ENCODE data around the gene SLC22A31.
"Not testable (repeated sequence)": the region's sequence is repeated elsewhere in the genome, so short reads cannot be mapped to it uniquely, and the experiment has no call there.

The SLC22A31 gene

GRCh38 chr16:89166696-89167424 lies 33.5 kb downstream of the SLC22A31 start:
- Histone ChIP-seq H3K9ac (ENCODE audit: low read length) (no peak overlapping the region), H3K4me3 (ENCODE audit: low read length) (no peak overlapping the region), H3K27me3 (ENCODE audit: control insufficient read depth, insufficient read depth, low read length) (peaks cover 16% of the 10 kb centered on the region), H3K9me3 (ENCODE audit: control insufficient read depth, low read depth, low read length) (no peaks in the 10 kb centered on the region), H3K4me1 (ENCODE audit: control insufficient read depth, low read depth, low read length) (peaks cover 4% of the 10 kb centered on the region), H3K36me3 (ENCODE audit: control insufficient read depth, low read depth, low read length) (no peaks in the 10 kb centered on the region), H3K27ac (ENCODE audit: low read length) (no peak overlapping the region)

GRCh38 chr16:89165681-89165979 lies 34.7 kb downstream of the SLC22A31 start:
- H3K27me3 ChIP-seq (ENCODE audit: control insufficient read depth, insufficient read depth, low read length); H3K9me3 ChIP-seq (ENCODE audit: control insufficient read depth, low read depth, low read length): not testable (repeated sequence)

GRCh38 chr16:89164847-89165680 lies 35.3 kb downstream of the SLC22A31 start:
- Histone ChIP-seq H3K27ac (ENCODE audit: low read length) (no peak overlapping the region), H3K27me3 (ENCODE audit: control insufficient read depth, insufficient read depth, low read length) (peaks cover 3% of the 10 kb centered on the region), H3K9ac (ENCODE audit: low read length) (no peak overlapping the region), H3K9me3 (ENCODE audit: control insufficient read depth, low read depth, low read length) (no peaks in the 10 kb centered on the region), H3K36me3 (ENCODE audit: control insufficient read depth, low read depth, low read length) (no peaks in the 10 kb centered on the region), H3K4me1 (ENCODE audit: control insufficient read depth, low read depth, low read length) (peaks cover 4% of the 10 kb centered on the region), H3K4me3 (ENCODE audit: low read length) (no peak overlapping the region)

More at GRCh38 chr16:89165681-89165979, 34.7 kb downstream of the SLC22A31 start:
- not testable (repeated sequence) for H3K4me3 ChIP-seq (ENCODE audit: low read length); H3K27ac ChIP-seq (ENCODE audit: low read length); H3K4me1 ChIP-seq (ENCODE audit: control insufficient read depth, low read depth, low read length); H3K36me3 ChIP-seq (ENCODE audit: control insufficient read depth, low read depth, low read length); H3K9ac ChIP-seq (ENCODE audit: low read length)

- H3K9me3 ChIP-seq (ENCODE audit: control insufficient read depth, low read depth, low read length): no peaks in the 10 kb centered on the region
Measured at GRCh38 chr16:89164436-89164835, 35.9 kb downstream of the SLC22A31 start.

GRCh38 chr16:89163297-89163696 lies 37.0 kb downstream of the SLC22A31 start:
- Histone ChIP-seq H3K27me3 (ENCODE audit: control insufficient read depth, insufficient read depth, low read length) (no peaks in the 10 kb centered on the region), H3K4me1 (ENCODE audit: control insufficient read depth, low read depth, low read length) (peaks cover 4% of the 10 kb centered on the region), H3K27ac (ENCODE audit: low read length) (no peak overlapping the region), H3K4me3 (ENCODE audit: low read length) (no peak overlapping the region), H3K9me3 (ENCODE audit: control insufficient read depth, low read depth, low read length) (no peaks in the 10 kb centered on the region), H3K9ac (ENCODE audit: low read length) (no peak overlapping the region), H3K36me3 (ENCODE audit: control insufficient read depth, low read depth, low read length) (no peaks in the 10 kb centered on the region)

More at GRCh38 chr16:89164436-89164835, 35.9 kb downstream of the SLC22A31 start:
- Histone ChIP-seq H3K36me3 (ENCODE audit: control insufficient read depth, low read depth, low read length) (no peaks in the 10 kb centered on the region), H3K9ac (ENCODE audit: low read length) (no peak overlapping the region), H3K4me3 (ENCODE audit: low read length) (no peak overlapping the region), H3K27ac (ENCODE audit: low read length) (no peak overlapping the region), H3K27me3 (ENCODE audit: control insufficient read depth, insufficient read depth, low read length) (no peaks in the 10 kb centered on the region), H3K4me1 (ENCODE audit: control insufficient read depth, low read depth, low read length) (peaks cover 4% of the 10 kb centered on the region)

GRCh38 chr16:89161763-89162713 lies 38.3 kb downstream of the SLC22A31 start:
- no peaks in the 10 kb centered on the region for H3K27me3 ChIP-seq (ENCODE audit: control insufficient read depth, insufficient read depth, low read length)
- H3K36me3 ChIP-seq (ENCODE audit: control insufficient read depth, low read depth, low read length): no peaks in the 10 kb centered on the region
- H3K4me3 ChIP-seq (ENCODE audit: low read length): no peak overlapping the region
- H3K27ac ChIP-seq (ENCODE audit: low read length): no peak overlapping the region
- peaks cover 2% of the 10 kb centered on the region for H3K4me1 ChIP-seq (ENCODE audit: control insufficient read depth, low read depth, low read length)
- H3K9me3 ChIP-seq (ENCODE audit: control insufficient read depth, low read depth, low read length): no peaks in the 10 kb centered on the region
- H3K9ac ChIP-seq (ENCODE audit: low read length): no peak overlapping the region

- H3K9me3 ChIP-seq (ENCODE audit: control insufficient read depth, low read depth, low read length): no peaks in the 10 kb centered on the region
- no peak overlapping the region for H3K4me3 ChIP-seq (ENCODE audit: low read length)
- no peaks in the 10 kb centered on the region for H3K4me1 ChIP-seq (ENCODE audit: control insufficient read depth, low read depth, low read length)
- H3K9ac ChIP-seq (ENCODE audit: low read length): no peak overlapping the region
- no peaks in the 10 kb centered on the region for H3K36me3 ChIP-seq (ENCODE audit: control insufficient read depth, low read depth, low read length)
- no peaks in the 10 kb centered on the region for H3K27me3 ChIP-seq (ENCODE audit: control insufficient read depth, insufficient read depth, low read length)
- no peak overlapping the region for H3K27ac ChIP-seq (ENCODE audit: low read length)
Measured at GRCh38 chr16:89160977-89161701, 39.2 kb downstream of the SLC22A31 start.

GRCh38 chr16:89159850-89160354 lies 40.4 kb downstream of the SLC22A31 start:
- H3K9ac ChIP-seq (ENCODE audit: low read length): no peak overlapping the region
- no peak overlapping the region for H3K27ac ChIP-seq (ENCODE audit: low read length)
- no peaks in the 10 kb centered on the region for H3K27me3 ChIP-seq (ENCODE audit: control insufficient read depth, insufficient read depth, low read length)
- H3K4me3 ChIP-seq (ENCODE audit: low read length): no peak overlapping the region
- H3K4me1 ChIP-seq (ENCODE audit: control insufficient read depth, low read depth, low read length): no peaks in the 10 kb centered on the region
- H3K9me3 ChIP-seq (ENCODE audit: control insufficient read depth, low read depth, low read length): no peaks in the 10 kb centered on the region
- H3K36me3 ChIP-seq (ENCODE audit: control insufficient read depth, low read depth, low read length): no peaks in the 10 kb centered on the region

GRCh38 chr16:89159066-89159849 lies 41.1 kb downstream of the SLC22A31 start:
- Histone ChIP-seq H3K9ac (ENCODE audit: low read length) (no peak overlapping the region), H3K9me3 (ENCODE audit: control insufficient read depth, low read depth, low read length) (no peaks in the 10 kb centered on the region), H3K4me3 (ENCODE audit: low read length) (no peak overlapping the region), H3K27me3 (ENCODE audit: control insufficient read depth, insufficient read depth, low read length) (no peaks in the 10 kb centered on the region), H3K4me1 (ENCODE audit: control insufficient read depth, low read depth, low read length) (no peaks in the 10 kb centered on the region), H3K27ac (ENCODE audit: low read length) (no peak overlapping the region), H3K36me3 (ENCODE audit: control insufficient read depth, low read depth, low read length) (no peaks in the 10 kb centered on the region)

GRCh38 chr16:89157778-89158177 lies 42.6 kb downstream of the SLC22A31 start:
- Histone ChIP-seq H3K27me3 (ENCODE audit: control insufficient read depth, insufficient read depth, low read length) (no peaks in the 10 kb centered on the region), H3K27ac (ENCODE audit: low read length) (no peak overlapping the region), H3K9ac (ENCODE audit: low read length) (no peak overlapping the region), H3K4me1 (ENCODE audit: control insufficient read depth, low read depth, low read length) (no peaks in the 10 kb centered on the region), H3K4me3 (ENCODE audit: low read length) (no peak overlapping the region), H3K36me3 (ENCODE audit: control insufficient read depth, low read depth, low read length) (no peaks in the 10 kb centered on the region), H3K9me3 (ENCODE audit: control insufficient read depth, low read depth, low read length) (no peaks in the 10 kb centered on the region)
